Erythroblast (primary cell): ENCODE measurements around the gene FNDC5.

Experiments
- GATA1 ChIP-seq: IDR thresholded peaks from 2 replicates; pipeline ENCODE4 v1.6.1; 2011; ENCODE audit warnings: low read depth, mild to moderate bottlenecking, control low read depth, low read length, moderate library complexity
- POLR2A ChIP-seq: IDR thresholded peaks from 2 replicates; pipeline ENCODE4 v1.6.1; 2011; ENCODE audit warnings: mild to moderate bottlenecking, low read length

DNA sequence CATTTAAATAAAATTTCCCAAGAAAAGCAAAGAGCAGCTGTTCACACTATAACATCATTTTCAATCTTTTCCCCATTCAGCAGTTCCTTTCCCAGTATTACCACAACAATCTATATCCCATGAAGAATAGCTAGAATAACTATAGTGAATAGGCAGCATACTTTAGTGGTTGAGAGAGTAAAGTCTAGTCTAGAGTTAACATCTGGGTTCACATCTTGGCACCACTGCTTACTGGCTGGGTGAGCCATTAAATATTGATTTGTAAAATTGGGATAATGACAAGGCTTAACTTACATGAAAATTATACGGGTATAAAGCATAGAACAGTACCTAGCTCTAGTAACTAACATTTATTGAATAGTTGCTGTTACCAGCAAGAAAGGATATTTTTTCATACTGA lies 38.8 kb downstream of the FNDC5 start:
- no peak for TF ChIP-seq POLR2A
- TF ChIP-seq GATA1: no peak
